GM21367 (cell line): Measurements from ENCODE around the gene TADA2B.
A peak's percentile ranks its signal among the peaks of the same experiment; 100 is the strongest.
"Not testable (repeated sequence)": the region's sequence is repeated elsewhere in the genome, so short reads cannot be mapped to it uniquely, and the experiment has no call there.

Source experiments
- ATAC-seq: cut with Tn5 transposase; IDR thresholded peaks from one replicate; pipeline ENCODE4 v1.9.1; 2021; ENCODE audit not compliant: unreplicated experiment

TADA2B gene

GRCh38 chr4:7078025-7078424 is 34.9 kb downstream of the TADA2B start:
- no peak for ATAC-seq

GRCh38 chr4:7079483-7079882 is 36.3 kb downstream of the TADA2B start:
- ATAC-seq, result not testable (repeated sequence)

- ATAC-seq, result not testable (repeated sequence)
Measured at GRCh38 chr4:7079909-7080308, 36.7 kb downstream of the TADA2B start.

- ATAC-seq, result no peak
Measured at GRCh38 chr4:7083597-7084563, 40.7 kb downstream of the TADA2B start.

- not testable (repeated sequence) for ATAC-seq
Measured at GRCh38 chr4:7084564-7084961, 41.4 kb downstream of the TADA2B start.

GRCh38 chr4:7086384-7086783 is 43.2 kb downstream of the TADA2B start:
- ATAC-seq, result no peak

- ATAC-seq, result no peak
Measured at GRCh38 chr4:7087036-7087435, 43.9 kb downstream of the TADA2B start.

- ATAC-seq, result no peak
Measured at GRCh38 chr4:7089213-7089986, 46.2 kb downstream of the TADA2B start.

GRCh38 chr4:7092026-7092425 is 48.9 kb downstream of the TADA2B start:
- no peak for ATAC-seq

- ATAC-seq, result no peak
Measured at GRCh38 chr4:7094916-7095315, 51.7 kb downstream of the TADA2B start.

GRCh38 chr4:7095611-7096155 is 52.5 kb downstream of the TADA2B start:
- ATAC-seq, result no peak

GRCh38 chr4:7096236-7096635 is 53.1 kb downstream of the TADA2B start:
- no peak for ATAC-seq

GRCh38 chr4:7101692-7102515 is 58.7 kb downstream of the TADA2B start:
- ATAC-seq, result peak; percentile 73

- not testable (repeated sequence) for ATAC-seq
Measured at GRCh38 chr4:7102516-7102909, 59.3 kb downstream of the TADA2B start.

GRCh38 chr4:7103031-7103606 is 59.9 kb downstream of the TADA2B start:
- peak; percentile 77 for ATAC-seq

GRCh38 chr4:7103607-7104365 is 60.6 kb downstream of the TADA2B start:
- ATAC-seq, result no peak

GRCh38 chr4:7104366-7105031 is 61.3 kb downstream of the TADA2B start:
- no peak for ATAC-seq

GRCh38 chr4:7105276-7105675 is 62.1 kb downstream of the TADA2B start:
- no peak for ATAC-seq
